ENCODE data around the gene UCN. TPM values are rescaled to one million over a fixed set of nuclear protein-coding genes. Genes with fewer than 3 reads are reported as not detected.

Gene UCN
- total RNA-seq, 4 donors from 2014 or later = not detected

- H3K27me3 ChIP-seq = peaks cover 35 to 47% (median 43%) of the 10 kb centered on the region in 3 donors
- in situ Hi-C loops (cut with MboI; ENCODE audit: low sequenced_read_pairs in 4 of 4) = no loop called here
- H3K36me3 ChIP-seq = no peaks in the 10 kb centered on the region
- no peaks in the 10 kb centered on the region for H3K9me3 ChIP-seq
- DNase-seq (no peak), ATAC-seq (no peak)
- intact Hi-C loops (cut with DNase I; ENCODE audit: low total_unique reads) = no loop called here
- H3K4me1 ChIP-seq = peaks cover 7 to 9% of the 10 kb centered on the region in 2 donors
- no peak overlapping the region for H3K27ac ChIP-seq
- TF ChIP-seq CTCF (IDR thresholded peaks at IDR 0.05 in 4 of 5, conservative IDR thresholded peaks at IDR 0.05 in 1 of 5) (no peak), POLR2A (IDR thresholded peaks at IDR 0.05) (no peak)
- no peak overlapping the region for H3K4me3 ChIP-seq
Observed at GRCh38 chr2:27258051-27258450, 50.2 kb downstream of the UCN start.

Other genes starting within 250 kb of the UCN start
- gene OST4, start 236.8 kb downstream of the UCN start, total RNA-seq = 100 to 1,000 TPM; 191 to 283 (median 251) TPM
- gene EMILIN1, start 229.8 kb downstream of the UCN start, total RNA-seq = 10 to 100 TPM in 2 of 4 donors, 1 to 10 TPM in 2; 6.8 to 18.2 (median 11.3) TPM
- 1 to 10 TPM in 2 of 4 donors, under 1 TPM in 1, not detected in 1; 0.91 to 5.4 (median 1.3) TPM for gene KHK, start 221.7 kb downstream of the UCN start, total RNA-seq
- 1 to 10 TPM; 1.2 to 7.1 (median 4.3) TPM for gene CGREF1, start 189.3 kb downstream of the UCN start, total RNA-seq
- gene ABHD1, start 184.6 kb downstream of the UCN start, total RNA-seq = 1 to 10 TPM in 3 of 4 donors, under 1 TPM in 1; 0.61 to 2.3 (median 1.2) TPM
- 100 to 1,000 TPM; 117 to 197 (median 154) TPM for gene PREB, start 173.8 kb downstream of the UCN start, total RNA-seq
- not detected for gene PRR30, start 169.0 kb downstream of the UCN start, total RNA-seq
- gene TCF23, start 159.4 kb downstream of the UCN start, total RNA-seq = under 1 TPM in 1 of 4 donors, not detected in 3; 0.20 TPM
- gene ATRAID, start 96.4 kb downstream of the UCN start, total RNA-seq = 100 to 1,000 TPM; 131 to 203 (median 171) TPM
- gene SLC5A6, start 96.2 kb downstream of the UCN start, total RNA-seq = 10 to 100 TPM; 19.0 to 46.5 (median 32.5) TPM
- 10 to 100 TPM in 1 of 4 donors, 1 to 10 TPM in 3; 2.7 to 10.2 (median 7.1) TPM for gene CAD, start 91.1 kb downstream of the UCN start, total RNA-seq
- under 1 TPM in 1 of 4 donors, not detected in 3; 0.20 TPM for gene SLC30A3, start 45.4 kb downstream of the UCN start, total RNA-seq
- not detected for gene DNAJC5G, start 33.0 kb downstream of the UCN start, total RNA-seq
- 100 to 1,000 TPM; 219 to 554 (median 427) TPM for gene TRIM54, start 26.0 kb downstream of the UCN start, total RNA-seq
- 10 to 100 TPM in 3 of 4 donors, 1 to 10 TPM in 1; 9.9 to 16.0 (median 11.5) TPM for gene MPV17, start 14.7 kb upstream of the UCN start, total RNA-seq
- 10 to 100 TPM; 25.3 to 45.6 (median 40.5) TPM for gene GTF3C2, start 48.3 kb upstream of the UCN start, total RNA-seq
- gene EIF2B4, start 61.9 kb upstream of the UCN start, total RNA-seq = 10 to 100 TPM; 50.5 to 57.9 (median 53.8) TPM
- 10 to 100 TPM; 47.2 to 91.5 (median 56.3) TPM for gene SNX17, start 62.2 kb upstream of the UCN start, total RNA-seq
- gene ZNF513, start 72.3 kb upstream of the UCN start, total RNA-seq = 1 to 10 TPM; 2.0 to 7.6 (median 4.5) TPM
- gene PPM1G, start 101.1 kb upstream of the UCN start, total RNA-seq = 100 to 1,000 TPM in 1 of 4 donors, 10 to 100 TPM in 3; 47.2 to 111 (median 92.2) TPM
- gene NRBP1, start 120.2 kb upstream of the UCN start, total RNA-seq = 100 to 1,000 TPM in 3 of 4 donors, 10 to 100 TPM in 1; 91.8 to 125 (median 120) TPM
- gene KRTCAP3, start 133.9 kb upstream of the UCN start, total RNA-seq = 1 to 10 TPM in 1 of 4 donors, under 1 TPM in 1, not detected in 2; 0.93 to 2.1 TPM
- 10 to 100 TPM in 2 of 4 donors, 1 to 10 TPM in 2; 3.1 to 16.8 (median 8.6) TPM for gene IFT172, start 181.3 kb upstream of the UCN start, total RNA-seq
- 1 to 10 TPM; 2.0 to 6.4 (median 3.1) TPM for gene FNDC4, start 186.8 kb upstream of the UCN start, total RNA-seq
- under 1 TPM in 1 of 4 donors, not detected in 3; 0.40 TPM for gene GCKR, start 188.4 kb upstream of the UCN start, total RNA-seq

Data from gastrocnemius medialis (tissue), 4 donors.